Measurements from ENCODE around the gene SLC9B2.

SLC9B2 gene

DNA sequence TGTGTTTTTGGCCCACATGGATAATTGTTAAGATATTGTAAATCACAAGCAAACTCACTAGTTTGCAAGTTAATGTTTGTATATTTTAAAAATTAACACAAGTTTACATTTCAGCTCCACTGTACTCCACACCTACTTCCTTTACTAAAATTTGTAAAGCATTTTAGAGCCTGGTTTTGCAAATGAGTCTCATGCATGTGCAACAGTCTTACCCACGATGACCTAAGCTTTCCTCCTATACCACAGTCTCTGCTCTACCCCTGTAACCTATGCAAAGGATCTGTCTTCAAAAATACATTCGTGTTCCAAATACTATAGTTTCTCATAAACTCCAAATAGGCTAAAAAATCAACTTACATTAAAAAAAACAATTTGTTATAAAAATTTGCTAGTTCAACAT is 12.9 kb upstream of the SLC9B2 start:
- Histone ChIP-seq H3K27me3 (ENCODE audit: insufficient read depth, low read length, poor library complexity) (no peaks in the 10 kb centered on the region), H4K20me1 (ENCODE audit: insufficient read depth, low read length) (no peaks in the 10 kb centered on the region), H2AFZ (ENCODE audit: low read depth, low read length) (no peak overlapping the region), H3K4me1 (ENCODE audit: insufficient read depth, low read length) (peaks cover 20% of the 10 kb centered on the region), H3K27ac (ENCODE audit: low read length) (no peak overlapping the region), H3K79me2 (ENCODE audit: insufficient read depth, low read length) (no peaks in the 10 kb centered on the region), H3K4me2 (ENCODE audit: insufficient read depth, low read length) (no peak overlapping the region), H3K36me3 (ENCODE audit: insufficient read depth, low read length) (peaks cover 74% of the 10 kb centered on the region), H3K9ac (ENCODE audit: low read depth, low read length) (no peak overlapping the region), H3K9me3 (ENCODE audit: insufficient read depth, low read length, severe bottlenecking) (no peaks in the 10 kb centered on the region), H3K4me3 (ENCODE audit: low read depth in 1 of 2, low read length in 2 of 2) (no peak overlapping the region)
- DNase-seq = no peak
- no peak for TF ChIP-seq EZH2 (IDR thresholded peaks at IDR 0.05; ENCODE audit: borderline replicate concordance, low read depth, low read length, severe bottlenecking)
- TF ChIP-seq, protein P1, sequence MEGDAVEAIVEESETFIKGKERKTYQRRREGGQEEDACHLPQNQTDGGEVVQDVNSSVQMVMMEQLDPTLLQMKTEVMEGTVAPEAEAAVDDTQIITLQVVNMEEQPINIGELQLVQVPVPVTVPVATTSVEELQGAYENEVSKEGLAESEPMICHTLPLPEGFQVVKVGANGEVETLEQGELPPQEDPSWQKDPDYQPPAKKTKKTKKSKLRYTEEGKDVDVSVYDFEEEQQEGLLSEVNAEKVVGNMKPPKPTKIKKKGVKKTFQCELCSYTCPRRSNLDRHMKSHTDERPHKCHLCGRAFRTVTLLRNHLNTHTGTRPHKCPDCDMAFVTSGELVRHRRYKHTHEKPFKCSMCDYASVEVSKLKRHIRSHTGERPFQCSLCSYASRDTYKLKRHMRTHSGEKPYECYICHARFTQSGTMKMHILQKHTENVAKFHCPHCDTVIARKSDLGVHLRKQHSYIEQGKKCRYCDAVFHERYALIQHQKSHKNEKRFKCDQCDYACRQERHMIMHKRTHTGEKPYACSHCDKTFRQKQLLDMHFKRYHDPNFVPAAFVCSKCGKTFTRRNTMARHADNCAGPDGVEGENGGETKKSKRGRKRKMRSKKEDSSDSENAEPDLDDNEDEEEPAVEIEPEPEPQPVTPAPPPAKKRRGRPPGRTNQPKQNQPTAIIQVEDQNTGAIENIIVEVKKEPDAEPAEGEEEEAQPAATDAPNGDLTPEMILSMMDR (IDR thresholded peaks at IDR 0.05; ENCODE audit: borderline replicate concordance, extremely low read depth, low read length, poor library complexity, severe bottlenecking) = no peak
- ATAC-seq (ENCODE audit: insufficient read depth, low read depth) = no peak

DNA sequence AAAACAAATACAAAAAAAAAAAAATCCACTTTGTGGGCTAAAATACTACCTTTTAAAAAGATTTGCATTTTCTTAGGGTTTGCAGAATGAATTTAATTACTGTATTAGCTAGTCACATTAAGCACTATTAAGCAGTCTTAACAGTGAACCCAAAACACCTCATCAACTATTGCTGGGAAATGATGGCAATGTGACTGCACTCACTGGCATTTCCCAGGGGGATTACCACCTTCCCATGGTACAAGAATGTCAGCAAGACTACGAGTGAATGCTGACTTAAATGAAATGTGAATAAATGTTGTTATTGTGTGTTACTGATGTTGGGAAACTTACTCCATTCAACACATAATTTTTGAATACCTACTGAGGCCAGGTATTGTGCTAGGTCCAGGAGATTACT is 10.0 kb upstream of the SLC9B2 start:
- Histone ChIP-seq H4K20me1 (ENCODE audit: insufficient read depth, low read length) (no peaks in the 10 kb centered on the region), H3K4me2 (ENCODE audit: insufficient read depth, low read length) (no peak overlapping the region), H2AFZ (ENCODE audit: low read depth, low read length) (no peak overlapping the region), H3K4me1 (ENCODE audit: insufficient read depth, low read length) (peaks cover 2% of the 10 kb centered on the region; the same call in 1 of the 2 replicates), H3K9ac (ENCODE audit: low read depth, low read length) (no peak overlapping the region), H3K9me3 (ENCODE audit: insufficient read depth, low read length, severe bottlenecking) (no peaks in the 10 kb centered on the region), H3K4me3 (ENCODE audit: low read depth in 1 of 2, low read length in 2 of 2) (no peak overlapping the region), H3K27me3 (ENCODE audit: insufficient read depth, low read length, poor library complexity) (no peaks in the 10 kb centered on the region), H3K36me3 (ENCODE audit: insufficient read depth, low read length) (peaks cover 65% of the 10 kb centered on the region), H3K79me2 (ENCODE audit: insufficient read depth, low read length) (no peaks in the 10 kb centered on the region), H3K27ac (ENCODE audit: low read length) (no peak overlapping the region)
- no peak for ATAC-seq (ENCODE audit: insufficient read depth, low read depth)
- no peak for DNase-seq
- TF ChIP-seq, protein P1 (IDR thresholded peaks at IDR 0.05; ENCODE audit: borderline replicate concordance, extremely low read depth, low read length, poor library complexity, severe bottlenecking) = no peak
- TF ChIP-seq EZH2 (IDR thresholded peaks at IDR 0.05; ENCODE audit: borderline replicate concordance, low read depth, low read length, severe bottlenecking) = no peak

DNA sequence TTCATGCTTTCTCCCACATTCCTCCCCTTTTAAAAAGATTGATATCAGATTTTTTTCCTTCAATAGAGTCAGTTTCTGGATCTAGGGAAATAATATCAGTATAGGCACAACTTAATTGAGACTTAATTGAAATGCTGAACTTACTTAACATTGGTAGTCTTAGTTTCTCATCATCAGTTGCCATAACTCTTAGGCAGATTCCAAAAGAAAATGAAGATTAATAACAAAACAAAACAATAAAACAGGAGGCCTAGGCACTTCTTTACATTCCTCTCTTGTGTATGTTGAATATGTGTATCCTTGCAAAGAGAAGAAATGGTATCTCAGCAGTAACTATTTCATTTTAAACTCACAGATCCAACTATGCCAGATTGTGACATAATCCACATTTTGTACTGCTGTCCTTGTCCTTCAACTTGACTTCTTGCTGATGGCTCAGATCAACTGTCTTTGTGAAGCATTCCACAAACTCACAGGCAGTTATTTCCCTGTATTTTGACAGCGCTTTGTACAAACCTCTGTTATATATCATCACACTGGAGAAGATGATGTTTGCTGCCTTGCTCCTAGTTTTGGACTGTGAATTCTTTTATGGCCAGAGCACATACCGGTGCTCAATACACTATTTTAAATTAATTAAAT is 9.1 kb upstream of the SLC9B2 start:
- no peak overlapping the region for H3K9ac ChIP-seq (ENCODE audit: low read depth, low read length)
- H3K4me2 ChIP-seq (ENCODE audit: insufficient read depth, low read length) = no peak overlapping the region
- H2AFZ ChIP-seq (ENCODE audit: low read depth, low read length) = no peak overlapping the region
- DNase-seq (no peak), ATAC-seq (ENCODE audit: insufficient read depth, low read depth) (no peak)
- no peaks in the 10 kb centered on the region for H3K9me3 ChIP-seq (ENCODE audit: insufficient read depth, low read length, severe bottlenecking)
- no peaks in the 10 kb centered on the region for H3K27me3 ChIP-seq (ENCODE audit: insufficient read depth, low read length, poor library complexity)
- no peak overlapping the region for H3K4me3 ChIP-seq (ENCODE audit: low read depth in 1 of 2, low read length in 2 of 2)
- TF ChIP-seq, protein P1 (IDR thresholded peaks at IDR 0.05; ENCODE audit: borderline replicate concordance, extremely low read depth, low read length, poor library complexity, severe bottlenecking) = no peak
- no peak for TF ChIP-seq EZH2 (IDR thresholded peaks at IDR 0.05; ENCODE audit: borderline replicate concordance, low read depth, low read length, severe bottlenecking)
- H3K79me2 ChIP-seq (ENCODE audit: insufficient read depth, low read length) = no peaks in the 10 kb centered on the region
- H4K20me1 ChIP-seq (ENCODE audit: insufficient read depth, low read length) = no peaks in the 10 kb centered on the region
- H3K36me3 ChIP-seq (ENCODE audit: insufficient read depth, low read length) = peaks cover 59% of the 10 kb centered on the region
- H3K4me1 ChIP-seq (ENCODE audit: insufficient read depth, low read length) = no peaks in the 10 kb centered on the region
- H3K27ac ChIP-seq (ENCODE audit: low read length) = no peak overlapping the region

Measured in DND-41 (cell line).